Lower leg skin (tissue), 3 donors: ENCODE results near the gene CACNA1H.

Experiments
- POLR2A ChIP-seq, 2 donors: fragments of 450-650 bp; IDR thresholded peaks; one replicate each; pipeline ENCODE4 v1.6.1; 2016 to 2017; ENCODE audit warnings: antibody characterized with exemption in 2 of 2, mild to moderate bottlenecking in 1 of 2, moderate library complexity in 1 of 2
- TF ChIP-seq, protein P1 (sequence below), 3 donors: fragments of 450-650 bp; IDR thresholded peaks; one replicate each; pipeline ENCODE4 v1.5.1; 2016; ENCODE audit warnings: antibody characterized with exemption in 3 of 3, mild to moderate bottlenecking in 3 of 3, moderate library complexity in 2 of 3

DNA sequence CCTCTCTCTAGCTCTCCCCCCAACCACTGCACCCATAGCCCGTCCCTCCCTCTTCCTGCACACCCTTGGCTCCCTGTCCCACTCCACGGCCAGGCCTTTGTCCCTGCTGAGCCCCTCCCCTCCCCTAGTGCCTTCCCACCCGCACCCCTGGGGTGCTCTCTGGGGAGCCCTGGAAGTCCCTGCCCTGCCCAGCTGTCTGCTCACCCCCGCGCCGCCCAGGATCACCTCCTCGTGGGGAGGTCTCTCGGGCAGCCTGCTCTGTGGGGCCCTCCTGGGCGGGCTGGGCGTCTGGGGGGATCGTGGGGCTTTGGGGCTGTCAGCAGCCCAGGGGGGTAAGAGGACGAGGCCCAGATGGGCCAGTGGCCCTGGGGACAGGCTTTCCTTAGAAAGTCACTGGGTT lies 18.1 kb downstream of the CACNA1H start:
- TF ChIP-seq, protein P1, sequence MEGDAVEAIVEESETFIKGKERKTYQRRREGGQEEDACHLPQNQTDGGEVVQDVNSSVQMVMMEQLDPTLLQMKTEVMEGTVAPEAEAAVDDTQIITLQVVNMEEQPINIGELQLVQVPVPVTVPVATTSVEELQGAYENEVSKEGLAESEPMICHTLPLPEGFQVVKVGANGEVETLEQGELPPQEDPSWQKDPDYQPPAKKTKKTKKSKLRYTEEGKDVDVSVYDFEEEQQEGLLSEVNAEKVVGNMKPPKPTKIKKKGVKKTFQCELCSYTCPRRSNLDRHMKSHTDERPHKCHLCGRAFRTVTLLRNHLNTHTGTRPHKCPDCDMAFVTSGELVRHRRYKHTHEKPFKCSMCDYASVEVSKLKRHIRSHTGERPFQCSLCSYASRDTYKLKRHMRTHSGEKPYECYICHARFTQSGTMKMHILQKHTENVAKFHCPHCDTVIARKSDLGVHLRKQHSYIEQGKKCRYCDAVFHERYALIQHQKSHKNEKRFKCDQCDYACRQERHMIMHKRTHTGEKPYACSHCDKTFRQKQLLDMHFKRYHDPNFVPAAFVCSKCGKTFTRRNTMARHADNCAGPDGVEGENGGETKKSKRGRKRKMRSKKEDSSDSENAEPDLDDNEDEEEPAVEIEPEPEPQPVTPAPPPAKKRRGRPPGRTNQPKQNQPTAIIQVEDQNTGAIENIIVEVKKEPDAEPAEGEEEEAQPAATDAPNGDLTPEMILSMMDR (IDR thresholded peaks at IDR 0.05), result no peak
- TF ChIP-seq POLR2A (IDR thresholded peaks at IDR 0.05), result no peak
